PFSK-1 (cell line): ENCODE measurements around the gene SIMC1.

Experiments used
- FOXP2 ChIP-seq: optimal IDR thresholded peaks from 2 replicates; pipeline ENCODE3; 2011; ENCODE audit warnings: borderline replicate concordance, control low read depth, inconsistent platforms; ENCODE audit not compliant: insufficient read depth; ENCODE audit errors: extremely low read length, extremely low read depth
- POLR2AphosphoS5 ChIP-seq: IDR thresholded peaks from 2 replicates; pipeline ENCODE4 v1.6.1; 2012; ENCODE audit warnings: low read depth, mild to moderate bottlenecking, control low read depth, low read length, moderate library complexity
- REST ChIP-seq, 2 experiments: IDR thresholded peaks; 2 replicates each; pipeline versions ENCODE4 v1.6.1 to v1.8.0; 2011 to 2012; ENCODE audit warnings: low read depth in 2 of 2, low read length in 2 of 2, control low read depth in 1 of 2, inconsistent platforms in 1 of 2, mild to moderate bottlenecking in 1 of 2, moderate library complexity in 1 of 2; ENCODE audit not compliant: insufficient read depth in 1 of 2
- SIN3A ChIP-seq: IDR thresholded peaks from 2 replicates; pipeline ENCODE4 v1.6.1; 2012; ENCODE audit warnings: mild to moderate bottlenecking, low read length, moderate library complexity, borderline replicate concordance; ENCODE audit not compliant: insufficient read depth
- TAF1 ChIP-seq: IDR thresholded peaks from 2 replicates; pipeline ENCODE4 v1.6.1; 2012; ENCODE audit warnings: low read length, control low read depth, borderline replicate concordance; ENCODE audit not compliant: insufficient read depth

SIMC1 gene

GRCh38 chr5:176356179-176356566 lies 117.9 kb downstream of the SIMC1 start:
- no peak for TF ChIP-seq POLR2AphosphoS5
- TF ChIP-seq SIN3A = no peak
- no peak for TF ChIP-seq FOXP2
- TF ChIP-seq TAF1 = no peak
- TF ChIP-seq REST (IDR thresholded peaks at IDR 0.05; ENCODE audit: insufficient read depth in 1 of 2, low read depth in 2 of 2, low read length in 2 of 2) = no peak

GRCh38 chr5:176359658-176360057 lies 121.4 kb downstream of the SIMC1 start:
- TF ChIP-seq REST (IDR thresholded peaks at IDR 0.05; ENCODE audit: insufficient read depth in 1 of 2, low read depth in 2 of 2, low read length in 2 of 2) (no peak), POLR2AphosphoS5 (no peak), FOXP2 (no peak), SIN3A (no peak), TAF1 (no peak)

- TF ChIP-seq TAF1 = no peak
- no peak for TF ChIP-seq SIN3A
- no peak for TF ChIP-seq FOXP2
- no peak for TF ChIP-seq POLR2AphosphoS5
- TF ChIP-seq REST (IDR thresholded peaks at IDR 0.05; ENCODE audit: insufficient read depth in 1 of 2, low read depth in 2 of 2, low read length in 2 of 2) = no peak
Observed at GRCh38 chr5:176360894-176361436, 122.7 kb downstream of the SIMC1 start.

- TF ChIP-seq TAF1 (peak; percentile 79; the same call in 1 of the 2 replicates), FOXP2 (peak; percentile 92), REST (IDR thresholded peaks at IDR 0.05; ENCODE audit: insufficient read depth in 1 of 2, low read depth in 2 of 2, low read length in 2 of 2) (no peak), POLR2AphosphoS5 (peak; percentile 96), SIN3A (peak; percentile 74; the same call in 1 of the 2 replicates)
Observed at GRCh38 chr5:176361437-176362232, 123.4 kb downstream of the SIMC1 start, which contains the start of gene KIAA1191. Gene KIAA1191 (minus strand): TSS chr5:176361764. CDS start chr5:176359508, 2,256 bp downstream.
